GM18861 (cell line): Measurements from ENCODE around the gene NLRP1.

Source experiments
- ATAC-seq: cut with Tn5 transposase; IDR thresholded peaks from one replicate; pipeline ENCODE4 v1.9.1; 2021; ENCODE audit not compliant: unreplicated experiment

The NLRP1 gene

DNA sequence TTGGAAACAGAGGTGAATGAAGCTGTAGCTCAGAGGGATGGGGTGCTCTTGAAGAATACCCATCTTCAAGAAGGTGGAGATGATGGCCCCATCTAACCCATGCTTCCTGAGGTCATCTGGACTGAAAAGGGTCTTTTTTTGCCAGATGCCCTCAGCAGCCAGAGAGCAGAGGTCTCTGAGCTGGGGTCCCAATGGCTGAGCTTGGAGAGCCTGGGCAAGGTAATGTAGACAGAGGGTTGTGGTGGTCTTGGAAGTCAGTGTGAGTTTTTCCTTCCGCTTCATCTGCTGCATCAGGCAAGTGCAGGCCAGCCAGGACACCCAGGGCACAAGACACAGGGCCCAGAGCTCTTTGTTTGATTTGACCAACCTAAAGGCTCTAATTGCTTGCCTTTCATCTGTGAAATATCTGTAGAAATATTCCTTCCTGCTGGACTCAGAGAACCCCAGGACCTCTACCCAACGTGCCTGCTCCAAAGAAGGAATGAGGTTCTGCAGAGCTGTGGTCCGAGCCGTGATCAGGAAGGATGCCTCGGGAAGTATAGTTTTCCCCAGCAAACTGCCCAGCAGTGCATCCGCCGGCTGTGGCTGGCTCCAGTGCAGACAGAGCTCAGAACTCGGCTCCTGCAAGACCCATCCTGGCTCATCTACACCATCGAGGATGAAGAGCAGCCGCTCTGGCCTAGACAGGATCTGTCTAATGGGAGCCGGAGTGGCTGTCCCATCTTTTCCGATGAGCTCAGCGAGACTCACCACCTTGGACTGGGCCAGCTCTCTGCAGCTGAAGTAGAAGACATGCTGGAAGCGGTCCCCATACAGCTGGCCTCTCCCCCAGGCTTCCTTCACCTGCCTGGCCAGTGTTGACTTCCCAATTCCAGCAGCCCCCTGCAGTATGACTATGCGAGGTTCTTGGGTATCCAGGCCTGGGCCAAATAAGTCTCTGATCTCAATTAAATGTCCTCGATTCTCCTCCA is 25.2 kb downstream of the NLRP1 start:
- no peak for ATAC-seq

- ATAC-seq, result no peak
Observed at GRCh38 chr17:5557990-5558389, 26.3 kb downstream of the NLRP1 start.

DNA sequence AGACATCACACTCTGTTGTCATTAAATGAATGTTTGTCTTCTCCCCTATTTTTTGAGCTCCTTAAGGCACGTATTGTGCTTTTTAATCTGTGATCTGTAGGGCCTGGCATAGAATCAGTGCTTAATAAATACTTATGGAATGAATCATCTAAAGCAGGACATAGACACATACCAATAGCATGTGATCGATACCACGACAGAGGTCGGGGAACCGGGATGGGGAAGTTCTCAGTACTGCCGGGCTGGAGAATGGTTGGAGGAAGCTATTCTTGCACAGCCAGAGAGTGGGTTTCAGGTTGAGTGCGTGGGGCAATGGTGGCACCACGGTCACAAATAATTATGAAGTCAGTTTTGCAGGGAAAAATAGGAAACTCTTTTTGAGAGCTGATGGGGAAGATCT is 26.8 kb downstream of the NLRP1 start:
- no peak for ATAC-seq

DNA sequence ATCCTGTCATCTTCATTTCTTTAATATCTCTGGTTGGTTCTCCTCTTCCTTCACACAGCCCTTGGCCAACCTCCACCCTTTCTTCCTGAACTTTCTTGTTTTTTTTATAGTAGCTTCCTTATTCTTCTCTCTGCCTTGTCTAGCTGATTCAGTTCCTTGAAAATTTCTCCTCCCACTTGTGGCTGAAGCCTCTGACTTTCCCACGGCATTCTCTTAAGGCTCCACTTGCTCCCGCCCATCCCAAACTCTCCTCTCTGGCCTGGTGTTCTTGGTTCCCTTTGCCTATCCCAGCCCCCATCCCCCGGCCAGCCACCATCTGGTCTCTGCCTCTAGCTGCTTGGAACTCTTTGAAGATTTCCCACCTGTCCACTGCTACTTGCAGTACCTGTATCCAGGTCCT is 29.1 kb downstream of the NLRP1 start:
- ATAC-seq, result no peak

DNA sequence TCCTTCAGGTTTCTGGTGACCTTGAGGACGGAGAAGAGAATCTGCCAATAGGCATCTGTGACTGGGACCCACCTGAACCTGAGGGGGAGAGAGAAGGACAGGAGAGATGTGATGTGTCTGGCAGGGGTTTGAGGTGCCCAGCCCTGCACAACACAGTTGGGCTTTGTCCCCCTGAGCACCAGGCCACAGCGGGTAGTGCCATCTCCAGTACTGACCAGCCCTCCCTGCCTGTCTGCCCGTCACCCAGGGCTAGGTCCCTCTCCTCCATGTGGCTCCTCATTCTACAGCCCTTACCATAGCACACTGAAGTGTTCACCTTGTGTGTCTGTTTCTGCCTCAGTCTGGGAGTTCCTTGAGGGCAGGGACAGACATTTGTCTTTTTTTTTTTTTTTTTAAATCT is 30.8 kb downstream of the NLRP1 start:
- ATAC-seq, result no peak

- no peak for ATAC-seq
Observed at GRCh38 chr17:5552841-5553240, 31.5 kb downstream of the NLRP1 start.

GRCh38 chr17:5545051-5545987 is 39.0 kb downstream of the NLRP1 start:
- ATAC-seq, result no peak

GRCh38 chr17:5544115-5544514 is 40.2 kb downstream of the NLRP1 start:
- no peak for ATAC-seq

DNA sequence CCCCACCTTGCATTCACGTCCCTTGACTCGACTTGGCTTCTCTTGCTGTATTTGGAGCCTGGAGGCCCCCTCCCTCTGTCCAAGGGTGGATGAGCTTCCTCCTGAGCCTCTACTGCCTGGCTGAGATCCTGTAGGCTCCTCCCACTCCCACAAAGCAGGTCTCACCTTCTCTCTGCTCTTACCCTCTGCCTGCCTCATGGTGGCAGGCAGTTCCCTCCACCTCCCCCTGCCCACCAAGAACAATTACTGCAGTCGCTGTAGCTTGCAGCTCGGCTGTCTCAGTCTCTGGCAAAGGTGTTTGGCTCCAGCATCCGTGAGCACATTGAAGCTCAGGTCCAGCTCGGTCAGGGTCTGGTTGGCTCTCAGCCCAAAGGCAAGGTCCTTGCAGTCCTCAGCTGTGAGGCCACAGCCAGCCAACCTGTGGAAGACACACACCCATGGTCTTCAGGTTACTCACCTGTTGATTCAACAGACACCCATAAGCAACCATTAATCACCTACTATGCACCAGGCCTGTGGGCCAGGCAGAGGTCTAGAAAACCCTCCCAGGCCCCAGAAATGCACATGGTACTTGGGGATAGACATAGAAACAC is 42.6 kb downstream of the NLRP1 start:
- no peak for ATAC-seq

DNA sequence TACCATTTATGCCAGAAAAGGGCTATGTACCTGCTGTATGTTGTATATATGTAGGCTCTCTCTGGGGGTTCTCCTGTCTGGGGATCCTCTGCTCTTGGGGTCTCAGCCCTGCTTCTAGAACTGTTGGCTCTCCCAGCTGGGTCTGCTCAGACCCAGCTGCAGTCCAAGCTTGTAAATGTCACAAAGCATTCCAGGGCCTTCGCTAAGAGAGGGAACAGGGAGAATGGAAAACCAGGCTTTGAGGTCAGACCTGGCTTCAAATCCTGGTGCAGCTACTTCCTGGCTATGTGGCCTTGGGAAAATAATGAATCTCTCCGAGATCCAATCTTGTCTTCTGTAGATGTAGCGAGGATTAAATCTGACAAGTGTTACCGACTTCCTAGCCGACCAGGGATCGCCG is 44.0 kb downstream of the NLRP1 start:
- no peak for ATAC-seq

DNA sequence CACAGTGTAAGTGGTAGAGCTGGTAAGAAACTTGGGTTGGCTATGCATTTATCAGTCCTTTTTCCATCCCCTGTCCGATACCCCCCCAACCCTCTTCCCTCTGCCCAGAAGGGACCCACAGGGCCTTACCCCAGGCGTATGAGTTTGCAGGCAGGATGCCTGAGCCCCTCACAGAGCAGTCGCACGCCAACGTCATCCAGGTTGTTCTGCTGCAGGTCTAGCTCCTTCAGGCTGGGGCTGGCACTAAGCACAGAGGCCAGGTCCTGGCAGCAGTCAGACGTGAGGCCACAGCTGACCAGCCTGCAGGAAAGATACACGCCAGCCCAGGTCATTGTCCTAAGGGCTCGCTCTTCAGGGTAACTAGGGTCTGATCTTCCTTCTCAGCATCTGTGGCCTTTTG is 45.0 kb downstream of the NLRP1 start:
- ATAC-seq, result no peak

DNA sequence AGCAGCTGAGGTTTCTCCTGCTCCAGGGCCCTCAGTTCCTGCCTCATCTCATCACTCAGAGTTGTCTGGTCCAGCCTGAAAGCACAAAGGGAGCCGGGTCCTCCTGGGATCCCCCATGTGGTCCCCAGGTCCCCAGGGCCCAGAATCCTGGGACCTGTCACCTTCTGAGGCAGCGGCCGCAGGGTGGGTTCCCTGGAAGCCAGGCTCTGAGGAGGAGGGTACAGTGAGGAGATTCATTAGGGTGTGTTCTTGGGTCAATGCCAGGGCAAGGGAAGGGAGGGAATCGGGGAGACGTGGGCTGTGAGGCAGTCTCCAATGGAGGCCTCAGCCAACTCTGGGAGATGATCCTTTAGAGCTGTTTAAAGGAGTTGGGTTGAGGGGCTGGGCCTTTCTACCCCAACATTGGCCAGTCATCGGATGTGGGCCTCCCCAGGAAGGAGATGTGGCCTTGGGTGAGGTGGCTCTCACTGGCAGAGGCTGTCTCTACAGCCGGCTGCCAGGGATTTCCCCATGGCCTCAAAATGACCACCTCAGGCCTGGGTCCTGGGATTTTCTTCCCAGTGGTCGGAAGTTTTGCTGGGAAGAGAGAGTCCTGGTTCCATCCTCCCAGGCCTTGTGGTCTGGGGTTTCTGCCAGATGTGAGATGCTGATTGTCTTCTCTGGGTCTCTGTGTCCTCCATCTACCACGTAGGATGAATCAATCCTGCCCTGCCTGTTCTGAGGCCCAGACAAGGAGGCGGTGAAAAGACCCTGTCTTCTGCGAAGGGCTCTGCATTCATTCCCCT is 47.3 kb downstream of the NLRP1 start:
- no peak for ATAC-seq

GRCh38 chr17:5535436-5535835 is 48.9 kb downstream of the NLRP1 start:
- no peak for ATAC-seq

- no peak for ATAC-seq
Observed at GRCh38 chr17:5533486-5534315, 50.6 kb downstream of the NLRP1 start.

DNA sequence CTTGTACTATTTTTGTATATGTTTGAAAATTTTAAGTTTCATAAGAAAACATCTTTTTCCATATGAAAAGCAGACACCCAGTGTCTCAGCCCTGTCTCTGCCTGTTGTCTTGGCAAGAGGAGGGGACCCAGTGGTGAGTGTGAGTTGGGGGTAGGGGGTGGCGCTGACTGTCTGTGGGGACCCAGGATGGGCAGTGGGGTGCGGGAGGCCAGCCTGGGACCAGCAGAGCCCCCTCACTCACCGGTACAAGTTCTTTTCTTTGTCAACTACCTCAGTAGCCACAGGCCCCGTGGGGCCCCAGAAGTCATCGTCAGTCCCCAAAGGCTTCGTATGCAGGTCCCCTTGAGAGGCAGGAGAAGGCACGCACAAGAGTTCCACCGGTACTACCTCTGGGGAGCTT is 51.7 kb downstream of the NLRP1 start:
- no peak for ATAC-seq

- no peak for ATAC-seq
Observed at GRCh38 chr17:5531085-5531418, 53.3 kb downstream of the NLRP1 start.

- no peak for ATAC-seq
Observed at GRCh38 chr17:5530265-5531084, 53.8 kb downstream of the NLRP1 start.

GRCh38 chr17:5527601-5528250 is 56.6 kb downstream of the NLRP1 start:
- no peak for ATAC-seq
